DOHH2 (cell line): ENCODE data around the gene PLCB3.
A peak's percentile ranks its signal among the peaks of the same experiment; 100 is the strongest.

Experiments
- H3F3A ChIP-seq: fragments of 200-600 bp; sonication (generic), shearing (Covaris generic); 2 replicates; pipeline ENCODE4 v1.6.0; 2016; ENCODE audit warnings: antibody characterized with exemption, mild to moderate bottlenecking; ENCODE audit not compliant: control insufficient read depth, insufficient read depth
- H3K27ac ChIP-seq: fragments of 200-600 bp; sonication (generic); 2 replicates; pipeline ENCODE4 v1.5.1; 2014; ENCODE audit warnings: low read depth, mild to moderate bottlenecking, low read length, moderate library complexity
- H3K27me3 ChIP-seq: fragments of 200-600 bp; sonication (generic); 2 replicates; pipeline ENCODE4 v1.6.1; 2014; ENCODE audit warnings: mild to moderate bottlenecking, low read length, mixed read lengths; ENCODE audit not compliant: control insufficient read depth
- H3K36me3 ChIP-seq: fragments of 200-600 bp; sonication (generic); 2 replicates; pipeline ENCODE4 v1.6.1; 2014; ENCODE audit warnings: mild to moderate bottlenecking, low read length, moderate library complexity, mixed read lengths; ENCODE audit not compliant: control insufficient read depth
- H3K4me1 ChIP-seq: fragments of 200-600 bp; sonication (generic); 2 replicates; pipeline ENCODE4 v1.6.1; 2014; ENCODE audit warnings: mild to moderate bottlenecking, low read length, mixed read lengths; ENCODE audit not compliant: control insufficient read depth
- H3K4me2 ChIP-seq: fragments of 200-600 bp; sonication (generic); 2 replicates; pipeline ENCODE4 v1.6.0; 2014; ENCODE audit warnings: mild to moderate bottlenecking, low read length, moderate library complexity
- H3K4me3 ChIP-seq: fragments of 200-600 bp; sonication (generic); 2 replicates; pipeline ENCODE4 v1.5.1; 2014; ENCODE audit warnings: mild to moderate bottlenecking, low read length, mixed read lengths
- H3K79me2 ChIP-seq: fragments of 200-600 bp; sonication (generic); 2 replicates; pipeline ENCODE4 v1.6.1; 2014; ENCODE audit warnings: mild to moderate bottlenecking, low read length, mixed read lengths; ENCODE audit not compliant: control insufficient read depth
- H3K9me2 ChIP-seq: fragments of 200-600 bp; sonication (generic); replicated peaks from 2 replicates; pipeline ENCODE4 v1.6.1; 2014; ENCODE audit warnings: mild to moderate bottlenecking, low read length, mixed read lengths; ENCODE audit not compliant: control insufficient read depth
- H3K9me3 ChIP-seq: fragments of 200-600 bp; sonication (generic); 2 replicates; pipeline ENCODE4 v1.6.1; 2014; ENCODE audit warnings: antibody characterized with exemption, low read length, mixed read lengths; ENCODE audit not compliant: control insufficient read depth, insufficient read depth
- H4K20me1 ChIP-seq: fragments of 200-600 bp; sonication (generic); 2 replicates; pipeline ENCODE4 v1.6.0; 2014; ENCODE audit warnings: low read depth, mild to moderate bottlenecking, antibody characterized with exemption, low read length, moderate library complexity; ENCODE audit not compliant: control insufficient read depth, insufficient read depth
- CTCF ChIP-seq: fragments of 200-600 bp; sonication (generic); IDR thresholded peaks from one replicate; pipeline ENCODE4 v1.5.1; 2014; ENCODE audit warnings: antibody characterized with exemption, mild to moderate bottlenecking, low read depth, low read length; ENCODE audit not compliant: poor library complexity, severe bottlenecking
- EZH2phosphoT487 ChIP-seq: fragments of 200-600 bp; sonication (generic); IDR thresholded peaks from 2 replicates; pipeline ENCODE4 v1.6.1; 2017; ENCODE audit warnings: borderline replicate concordance, mild to moderate bottlenecking, antibody characterized with exemption, low read length, moderate library complexity, mixed read lengths

PLCB3 gene

GRCh38 chr11:64238076-64238475 lies 13.3 kb upstream of the PLCB3 start:
- H3F3A ChIP-seq, result peaks cover 34% of the 10 kb centered on the region
- TF ChIP-seq CTCF (no peak), EZH2phosphoT487 (no peak)
- H3K79me2 ChIP-seq, result peaks cover 34% of the 10 kb centered on the region
- peaks cover 54% of the 10 kb centered on the region for H3K36me3 ChIP-seq
- H4K20me1 ChIP-seq, result no peaks in the 10 kb centered on the region; the same call in 1 of the 2 replicates
- H3K9me2 ChIP-seq, result no peaks in the 10 kb centered on the region
- H3K27ac ChIP-seq, result peak overlapping the region; percentile 97
- no peaks in the 10 kb centered on the region for H3K27me3 ChIP-seq
- H3K4me3 ChIP-seq, result peak overlapping the region; percentile 99
- no peaks in the 10 kb centered on the region for H3K9me3 ChIP-seq
- H3K4me1 ChIP-seq, result peaks cover 71% of the 10 kb centered on the region
- H3K4me2 ChIP-seq, result peak overlapping the region; percentile 92

- peaks cover 73% of the 10 kb centered on the region for H3K4me1 ChIP-seq
- H3K36me3 ChIP-seq, result peaks cover 63% of the 10 kb centered on the region
- H3K79me2 ChIP-seq, result peaks cover 41% of the 10 kb centered on the region
- peak overlapping the region; percentile 99 for H3K4me3 ChIP-seq
- no peaks in the 10 kb centered on the region; the same call in 1 of the 2 replicates for H4K20me1 ChIP-seq
- TF ChIP-seq EZH2phosphoT487 (no peak), CTCF (no peak)
- H3K9me3 ChIP-seq, result no peaks in the 10 kb centered on the region
- H3K27me3 ChIP-seq, result no peaks in the 10 kb centered on the region
- peaks cover 35% of the 10 kb centered on the region for H3F3A ChIP-seq
- no peaks in the 10 kb centered on the region for H3K9me2 ChIP-seq
- peak overlapping the region; percentile 97 for H3K27ac ChIP-seq
- peak overlapping the region; percentile 92 for H3K4me2 ChIP-seq
Observed at GRCh38 chr11:64238999-64239398, 12.3 kb upstream of the PLCB3 start.

GRCh38 chr11:64239662-64240434 lies 11.5 kb upstream of the PLCB3 start:
- peak overlapping the region; percentile 97 for H3K27ac ChIP-seq
- peaks cover 40% of the 10 kb centered on the region for H3F3A ChIP-seq
- H3K79me2 ChIP-seq, result peaks cover 46% of the 10 kb centered on the region
- peaks cover 71% of the 10 kb centered on the region for H3K36me3 ChIP-seq
- peak overlapping the region; percentile 92 for H3K4me2 ChIP-seq
- H3K9me2 ChIP-seq, result no peaks in the 10 kb centered on the region
- peak overlapping the region; percentile 99 for H3K4me3 ChIP-seq
- H3K27me3 ChIP-seq, result no peaks in the 10 kb centered on the region
- no peaks in the 10 kb centered on the region for H3K9me3 ChIP-seq
- peaks cover 76% of the 10 kb centered on the region for H3K4me1 ChIP-seq
- TF ChIP-seq CTCF (no peak), EZH2phosphoT487 (no peak)
- no peaks in the 10 kb centered on the region; the same call in 1 of the 2 replicates for H4K20me1 ChIP-seq
